GM23338 (cell line): ENCODE measurements around the gene RABEPK. TPM values are rescaled to one million over a fixed set of nuclear protein-coding genes. Genes with fewer than 3 reads are reported as not detected.

Experiments used
- ATAC-seq: fragments of 200-7000 bp; cut with Tn5 transposase; 3 replicates; pipeline ENCODE4 v1.9.1; 2020
- DNase-seq: peaks from one replicate; pipeline ENCODE4 v3.0.0-alpha.2; 2015; ENCODE audit warnings: low spot score
- H2AFZ ChIP-seq: fragments of 200-600 bp; sonication (generic); 2 replicates; pipeline ENCODE4 v1.8.0; 2016; ENCODE audit warnings: antibody characterized with exemption, mild to moderate bottlenecking, moderate library complexity
- H3F3A ChIP-seq: fragments of 200-600 bp; sonication (generic); replicated peaks from 2 replicates; pipeline ENCODE4 v1.8.0; 2017; ENCODE audit warnings: antibody characterized with exemption, mixed run types, low read depth
- H3K27ac ChIP-seq: fragments of 200-600 bp; sonication (generic); 2 replicates; pipeline ENCODE4 v1.6.1; 2016; ENCODE audit warnings: low read depth
- H3K27me3 ChIP-seq: fragments of 200-600 bp; sonication (generic); 2 replicates; pipeline ENCODE4 v1.8.0; 2016; ENCODE audit warnings: mild to moderate bottlenecking, mixed run types, moderate library complexity; ENCODE audit not compliant: insufficient read depth
- H3K36me3 ChIP-seq: fragments of 200-600 bp; sonication (generic); 2 replicates; pipeline ENCODE4 v1.8.0; 2016; ENCODE audit warnings: mild to moderate bottlenecking; ENCODE audit not compliant: insufficient read depth
- H3K4me1 ChIP-seq: fragments of 200-600 bp; sonication (generic); 2 replicates; pipeline ENCODE4 v1.8.0; 2016; ENCODE audit warnings: mild to moderate bottlenecking, moderate library complexity; ENCODE audit not compliant: insufficient read depth
- H3K4me2 ChIP-seq: fragments of 200-600 bp; sonication (generic); 2 replicates; pipeline ENCODE4 v1.7.1; 2017; ENCODE audit warnings: mixed run types
- H3K4me3 ChIP-seq: fragments of 200-600 bp; sonication (generic); 2 replicates; pipeline ENCODE4 v1.6.1; 2016; ENCODE audit warnings: mixed run types
- H3K79me2 ChIP-seq: fragments of 200-600 bp; sonication (generic); replicated peaks from 2 replicates; pipeline ENCODE4 v1.8.0; 2017; ENCODE audit warnings: mild to moderate bottlenecking; ENCODE audit not compliant: insufficient read depth
- H3K9me2 ChIP-seq: fragments of 200-600 bp; sonication (generic); 2 replicates; pipeline ENCODE4 v1.8.0; 2017; ENCODE audit not compliant: insufficient read depth
- H4K20me1 ChIP-seq: fragments of 200-600 bp; sonication (generic); replicated peaks from 2 replicates; pipeline ENCODE4 v1.8.0; 2017; ENCODE audit warnings: mild to moderate bottlenecking; ENCODE audit not compliant: insufficient read depth
- H3K27ac Mint-ChIP-seq: 2 replicates; pipeline ENCODE4 v1.8.0; 2020; ENCODE audit warnings: inconsistent platforms, mild to moderate bottlenecking, moderate library complexity, mixed read lengths
- H3K27me3 Mint-ChIP-seq: 3 replicates; pipeline ENCODE4 v1.8.0; 2022; ENCODE audit warnings: low read depth, mild to moderate bottlenecking, moderate library complexity, mixed read lengths, inconsistent platforms; ENCODE audit not compliant: insufficient read depth, poor library complexity
- H3K36me3 Mint-ChIP-seq: 3 replicates; pipeline ENCODE4 v1.8.0; 2021; ENCODE audit warnings: low read depth, mild to moderate bottlenecking, inconsistent platforms, moderate library complexity, mixed read lengths
- H3K4me1 Mint-ChIP-seq: 3 replicates; pipeline ENCODE4 v1.8.0; 2020; ENCODE audit warnings: mild to moderate bottlenecking, inconsistent platforms, mixed read lengths
- H3K4me3 Mint-ChIP-seq: 3 replicates; pipeline ENCODE4 v1.8.0; 2021; ENCODE audit warnings: moderate library complexity, mild to moderate bottlenecking, inconsistent platforms, mixed read lengths
- H3K9me3 Mint-ChIP-seq: 3 replicates; pipeline ENCODE4 v1.8.0; 2020; ENCODE audit warnings: moderate library complexity, mild to moderate bottlenecking, inconsistent platforms, mixed read lengths
- CTCF ChIP-seq, 2 experiments: fragments of 200-600 bp in 1 of 2; sonication (generic) in 1 of 2; conservative IDR thresholded peaks; 2 replicates each; pipeline versions ENCODE4 v1.5.1 to v1.6.1; 2016 to 2017; ENCODE audit warnings: antibody characterized with exemption in 2 of 2, low read depth in 2 of 2, mild to moderate bottlenecking in 2 of 2, moderate library complexity in 1 of 2
- ETS1 ChIP-seq: IDR thresholded peaks from 2 replicates; pipeline ENCODE4 v1.6.1; 2016; ENCODE audit warnings: antibody characterized with exemption
- EZH2 ChIP-seq: fragments of 200-600 bp; sonication (generic); IDR thresholded peaks from one replicate; pipeline ENCODE4 v1.8.0; 2017; ENCODE audit warnings: antibody characterized with exemption, mild to moderate bottlenecking, low read depth; ENCODE audit not compliant: unreplicated experiment
- NANOG ChIP-seq: IDR thresholded peaks from 2 replicates; pipeline ENCODE4 v1.6.1; 2016; ENCODE audit warnings: antibody characterized with exemption, borderline replicate concordance
- REST ChIP-seq: IDR thresholded peaks from one replicate; pipeline ENCODE4 v1.6.1; 2018; ENCODE audit warnings: antibody characterized with exemption; ENCODE audit not compliant: unreplicated experiment
- STAT1 ChIP-seq: IDR thresholded peaks from one replicate; pipeline ENCODE4 v1.6.1; 2016; ENCODE audit warnings: antibody characterized with exemption; ENCODE audit not compliant: unreplicated experiment
- ZNF114 ChIP-seq: fragments of 250-450 bp; sonication (Bioruptor Pico); IDR thresholded peaks from 2 replicates; pipeline ENCODE4 v1.5.0; 2020; ENCODE audit warnings: mild to moderate bottlenecking, moderate library complexity
- ZNF462 ChIP-seq: fragments of 250-450 bp; sonication (Bioruptor Pico); IDR thresholded peaks from 2 replicates; pipeline ENCODE4 v1.5.0; 2020; ENCODE audit warnings: mild to moderate bottlenecking, moderate library complexity
- polyA plus RNA-seq: library from polyadenylated mRNA; unstranded; fragments of >200 nt; fragmentation: Nextera tagmentation; extraction: Ambion mirVana; gene quantifications from 2 replicates; pipeline ENCODE4 v1.2.1, GENCODE V29; 2016
- total RNA-seq: library from RNA; depleted of rRNA; stranded (reverse); fragments of >200 nt; shearing (Covaris generic); gene quantifications from 2 replicates; pipeline ENCODE4 v1.2.3, GENCODE V29; 2014

The RABEPK gene
- total and polyA plus RNA-seq, 2 experiments from 2014 or later = 25.8 to 32.7 TPM

- Histone ChIP-seq H3K36me3 (no peaks in the 10 kb centered on the region), H3K9me2 (no peaks in the 10 kb centered on the region), H2AFZ (no peak overlapping the region), H3K27ac (no peak overlapping the region), H3F3A (no peaks in the 10 kb centered on the region), H3K79me2 (peaks cover 82% of the 10 kb centered on the region), H3K4me2 (no peak overlapping the region), H3K4me1 (peaks cover 7% of the 10 kb centered on the region), H3K27me3 (no peaks in the 10 kb centered on the region), H4K20me1 (peaks cover 5% of the 10 kb centered on the region), H3K4me3 (no peak overlapping the region)
- TF ChIP-seq ZNF462 (CRISPR knock-in tag) = no peak
- no peak for TF ChIP-seq ZNF114 (CRISPR knock-in tag)
- no peak for TF ChIP-seq NANOG
- no peak for TF ChIP-seq ETS1
- no peak for TF ChIP-seq EZH2
- no peak for TF ChIP-seq STAT1
- no peak for TF ChIP-seq CTCF (conservative IDR thresholded peaks at IDR 0.05; ENCODE audit: low read depth in 2 of 2)
- TF ChIP-seq REST = no peak
- Mint-ChIP-seq H3K4me3 (no peak overlapping the region), H3K9me3 (no peaks in the 10 kb centered on the region), H3K36me3 (no peaks in the 10 kb centered on the region), H3K4me1 (peaks cover 8% of the 10 kb centered on the region), H3K27me3 (peaks cover 2% of the 10 kb centered on the region), H3K27ac (no peak overlapping the region; the same call in 1 of the 2 replicates)
- DNase-seq = no peak
- ATAC-seq = no peak
These were observed 77.1 kb downstream of the RABEPK start for GRCh38 chr9:125277411-125277810.
